ENCODE results near the gene SSU72. TPM values are rescaled to one million over a fixed set of nuclear protein-coding genes. Genes with fewer than 3 reads are reported as not detected.
A peak's percentile ranks its signal among the peaks of the same experiment; 100 is the strongest.

Gene SSU72
- total RNA-seq, 4 donors from 2014 or later = 98.4 to 125 (median 124) TPM

DNA sequence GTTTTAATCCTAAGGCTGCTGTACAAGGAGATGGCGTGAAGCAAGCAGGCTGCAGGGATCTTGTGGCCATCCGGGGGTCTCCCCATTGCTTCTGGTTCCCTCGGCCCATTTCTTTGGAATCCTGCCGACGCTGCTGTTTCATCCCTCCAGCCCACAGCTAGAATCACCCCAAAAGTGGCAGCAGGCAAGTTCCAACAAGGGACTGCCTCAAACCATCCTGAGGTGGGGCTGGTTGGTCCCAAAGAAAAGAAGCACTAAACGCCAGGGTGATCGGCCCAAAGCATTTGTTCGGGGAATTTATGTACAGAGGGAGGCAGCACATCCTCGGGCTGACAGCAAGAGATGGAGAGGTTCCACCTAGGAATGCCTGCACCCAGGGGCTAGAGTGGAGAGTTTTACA lies 36.1 kb upstream of the SSU72 start:
- 57 to 69% methylated on average over 5 to 7 of the region's 9 CpGs for WGBS, 2 donors
- no peak overlapping the region for H3K4me3 ChIP-seq
- intact Hi-C loops (cut with DNase I) = no loop called here

GRCh38 chr1:1609822-1610485 lies 35.3 kb upstream of the SSU72 start:
- Histone ChIP-seq H3K9me3 (no peaks in the 10 kb centered on the region), H3K27ac (no peak overlapping the region), H3K36me3 (peaks cover 0 to 4% (median 0%) of the 10 kb centered on the region in 3 donors), H3K4me1 (peaks cover 11 to 24% (median 14%) of the 10 kb centered on the region in 3 donors), H3K4me3 (no peak overlapping the region), H3K27me3 (peaks cover 0 to 3% (median 0%) of the 10 kb centered on the region in 4 donors)
- 59 to 76% methylated on average over 10 of the region's 12 CpGs for WGBS, 2 donors
- no peak for DNase-seq
- intact Hi-C loops (cut with DNase I) = no loop called here
- TF ChIP-seq CTCF (IDR thresholded peaks at IDR 0.05) = no peak
- TF ChIP-seq POLR2A (IDR thresholded peaks at IDR 0.05) = no peak

More for the DNA sequence above, 36.1 kb upstream of the SSU72 start:
- Histone ChIP-seq H3K36me3 (peaks cover 0 to 4% (median 0%) of the 10 kb centered on the region in 3 donors), H3K9me3 (no peaks in the 10 kb centered on the region), H3K27ac (peak overlapping the region in 2 of 4 donors; percentile 11 to 58), H3K27me3 (no peaks in the 10 kb centered on the region), H3K4me1 (peaks cover 11 to 25% (median 14%) of the 10 kb centered on the region in 3 donors)
- DNase-seq = no peak
- TF ChIP-seq POLR2A (IDR thresholded peaks at IDR 0.05) (no peak), CTCF (IDR thresholded peaks at IDR 0.05) (no peak)

DNA sequence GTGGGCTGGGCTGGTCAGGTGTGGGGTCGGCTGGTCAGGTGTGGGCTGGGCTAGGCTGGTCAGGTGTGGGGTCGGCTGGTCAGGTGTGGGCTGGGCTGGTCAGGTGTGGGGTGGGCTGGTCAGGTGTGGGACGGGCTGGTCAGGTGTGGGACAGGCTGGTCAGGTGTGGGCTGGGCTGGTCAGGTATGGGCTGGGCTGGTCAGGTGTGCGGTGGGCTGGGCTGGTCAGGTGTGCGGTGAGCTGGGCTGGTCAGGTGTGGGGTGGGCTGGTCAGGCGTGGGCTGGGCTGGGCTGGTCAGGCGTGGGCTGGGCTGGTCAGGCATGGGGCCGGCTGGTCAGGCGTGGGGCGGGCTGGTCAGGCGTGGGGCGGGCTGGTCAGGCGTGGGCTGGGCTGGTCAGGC lies 31.6 kb upstream of the SSU72 start:
- 80% methylated on average over 1 of the region's 13 CpGs; no CpG with 5 or more reads in 1 of the 2 donors for WGBS, 2 donors
- Histone ChIP-seq H3K9me3 (no peaks in the 10 kb centered on the region), H3K36me3 (no peaks in the 10 kb centered on the region), H3K4me1 (no peaks in the 10 kb centered on the region), H3K4me3 (no peak overlapping the region), H3K27me3 (peaks cover 0 to 33% (median 0%) of the 10 kb centered on the region in 4 donors), H3K27ac (no peak overlapping the region)
- DNase-seq = no peak
- TF ChIP-seq CTCF (IDR thresholded peaks at IDR 0.05) = no peak
- TF ChIP-seq POLR2A (IDR thresholded peaks at IDR 0.05) = no peak
- intact Hi-C loops (cut with DNase I) = no loop called here

GRCh38 chr1:1605724-1606123 lies 31.1 kb upstream of the SSU72 start:
- Histone ChIP-seq H3K4me1 (peaks cover 2 to 4% (median 3%) of the 10 kb centered on the region in 3 donors), H3K9me3 (no peaks in the 10 kb centered on the region), H3K36me3 (no peaks in the 10 kb centered on the region), H3K27me3 (peaks cover 0 to 38% (median 2%) of the 10 kb centered on the region in 4 donors), H3K4me3 (no peak overlapping the region), H3K27ac (no peak overlapping the region)
- intact Hi-C loops (cut with DNase I) = no loop called here
- WGBS, 2 donors = no CpG with 5 or more reads among the region's 17 CpGs
- no peak for TF ChIP-seq POLR2A (IDR thresholded peaks at IDR 0.05)
- TF ChIP-seq CTCF (IDR thresholded peaks at IDR 0.05) = no peak
- DNase-seq = no peak

GRCh38 chr1:1605034-1605591 lies 30.4 kb upstream of the SSU72 start:
- Histone ChIP-seq H3K9me3 (no peaks in the 10 kb centered on the region), H3K36me3 (no peaks in the 10 kb centered on the region), H3K4me1 (peaks cover 6 to 10% (median 9%) of the 10 kb centered on the region in 3 donors), H3K4me3 (no peak overlapping the region), H3K27ac (no peak overlapping the region), H3K27me3 (peaks cover 0 to 44% (median 2%) of the 10 kb centered on the region in 4 donors)
- 77 to 83% methylated on average over 2 to 9 of the region's 14 CpGs for WGBS, 2 donors
- TF ChIP-seq POLR2A (IDR thresholded peaks at IDR 0.05) (no peak), CTCF (IDR thresholded peaks at IDR 0.05) (no peak)
- DNase-seq = no peak
- intact Hi-C loops (cut with DNase I) = no loop called here

Data from esophagus squamous epithelium (tissue), 5 donors.